Suprapubic skin (tissue), 4 donors: ENCODE measurements around the gene ZNF709. TPM values are rescaled to one million over a fixed set of nuclear protein-coding genes. Genes with fewer than 3 reads are reported as not detected.
A peak's percentile ranks its signal among the peaks of the same experiment; 100 is the strongest.

Experiments used
- DNase-seq, 2 donors: peaks; one replicate each; pipeline ENCODE4 v3.0.0-alpha.2; 2019; ENCODE audit warnings: low spot score in 2 of 2
- H3K27ac ChIP-seq: fragments of 200-600 bp; sonication (generic); one replicate; pipeline ENCODE4 v1.5.1; 2019
- H3K27me3 ChIP-seq: fragments of 200-600 bp; sonication (generic); one replicate; pipeline ENCODE4 v1.5.1; 2019
- H3K36me3 ChIP-seq: fragments of 200-600 bp; sonication (generic); one replicate; pipeline ENCODE4 v1.5.1; 2019
- H3K4me1 ChIP-seq: fragments of 200-600 bp; sonication (generic); one replicate; pipeline ENCODE4 v1.5.1; 2019
- H3K4me3 ChIP-seq: fragments of 200-600 bp; sonication (generic); one replicate; pipeline ENCODE4 v1.5.1; 2019; ENCODE audit warnings: mild to moderate bottlenecking
- H3K9me3 ChIP-seq: fragments of 200-600 bp; sonication (generic); one replicate; pipeline ENCODE4 v1.5.1; 2019
- EP300 ChIP-seq: sonication (generic); formaldehyde crosslinking; IDR thresholded peaks from one replicate; pipeline ENCODE4 v1.6.1; 2017; ENCODE audit warnings: antibody characterized with exemption
- POLR2A ChIP-seq, 2 donors: fragments of 450-650 bp; IDR thresholded peaks; one replicate each; pipeline ENCODE4 v1.6.1; 2017; ENCODE audit warnings: antibody characterized with exemption in 2 of 2, mild to moderate bottlenecking in 2 of 2, moderate library complexity in 2 of 2
- POLR2AphosphoS5 ChIP-seq, 3 donors: sonication (generic); formaldehyde crosslinking; IDR thresholded peaks; one replicate each; pipeline ENCODE4 v1.6.1; 2017; ENCODE audit warnings: antibody characterized with exemption in 3 of 3
- WGBS: methylation state at CpG from one replicate; pipeline ENCODE4 v1.1.5; 2018; 5-methylcytosine and 5-hydroxymethylcytosine counted together
- total RNA-seq, 4 donors: library from RNA; depleted of rRNA; stranded (reverse); fragments of >200 nt; gene quantifications; one replicate each; pipeline ENCODE4 v1.1.0, GENCODE V29; 2016
- TF ChIP-seq, protein P1 (sequence below), 2 donors: fragments of 200-600 bp in 1 of 2; fragments of 450-650 bp in 1 of 2; sonication (generic) in 1 of 2; IDR thresholded peaks; one replicate each; pipeline ENCODE4 v1.5.1; 2016 to 2019; ENCODE audit warnings: antibody characterized with exemption in 2 of 2, mild to moderate bottlenecking in 1 of 2, moderate library complexity in 1 of 2

The ZNF709 gene
- total RNA-seq, 4 donors from 2014 or later, result 1.1 to 4.1 (median 1.7) TPM

DNA sequence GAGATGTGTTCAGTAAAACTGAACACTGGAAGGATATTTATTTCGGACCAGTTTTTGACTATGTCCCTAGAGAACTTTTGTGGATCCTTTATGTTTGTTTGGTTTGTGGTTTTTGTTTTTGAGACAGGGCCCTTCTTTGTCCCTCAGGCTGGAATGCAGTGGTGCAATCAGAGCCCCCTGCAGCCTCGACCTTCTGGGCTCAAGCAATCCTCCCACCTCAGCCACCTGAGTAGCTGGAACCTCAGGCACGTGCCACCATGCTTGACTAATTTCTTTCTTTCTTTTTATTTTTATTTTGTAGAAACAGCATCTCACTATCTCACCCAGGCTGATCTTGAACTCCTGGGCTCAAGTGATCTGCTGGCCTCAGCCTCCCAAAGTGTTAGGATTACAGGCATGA, 955 bp upstream of the ZNF709 start:
- no peak overlapping the region for H3K4me3 ChIP-seq
- no peaks in the 10 kb centered on the region for H3K36me3 ChIP-seq
- no peak overlapping the region for H3K27ac ChIP-seq
- H3K4me1 ChIP-seq, result peaks cover 12% of the 10 kb centered on the region
- no peak for DNase-seq
- no peaks in the 10 kb centered on the region for H3K27me3 ChIP-seq
- H3K9me3 ChIP-seq, result no peaks in the 10 kb centered on the region
- 87% methylated on average over 3 of the region's 3 CpGs for WGBS
- no peak for TF ChIP-seq POLR2A (IDR thresholded peaks at IDR 0.05)
- TF ChIP-seq, protein P1, sequence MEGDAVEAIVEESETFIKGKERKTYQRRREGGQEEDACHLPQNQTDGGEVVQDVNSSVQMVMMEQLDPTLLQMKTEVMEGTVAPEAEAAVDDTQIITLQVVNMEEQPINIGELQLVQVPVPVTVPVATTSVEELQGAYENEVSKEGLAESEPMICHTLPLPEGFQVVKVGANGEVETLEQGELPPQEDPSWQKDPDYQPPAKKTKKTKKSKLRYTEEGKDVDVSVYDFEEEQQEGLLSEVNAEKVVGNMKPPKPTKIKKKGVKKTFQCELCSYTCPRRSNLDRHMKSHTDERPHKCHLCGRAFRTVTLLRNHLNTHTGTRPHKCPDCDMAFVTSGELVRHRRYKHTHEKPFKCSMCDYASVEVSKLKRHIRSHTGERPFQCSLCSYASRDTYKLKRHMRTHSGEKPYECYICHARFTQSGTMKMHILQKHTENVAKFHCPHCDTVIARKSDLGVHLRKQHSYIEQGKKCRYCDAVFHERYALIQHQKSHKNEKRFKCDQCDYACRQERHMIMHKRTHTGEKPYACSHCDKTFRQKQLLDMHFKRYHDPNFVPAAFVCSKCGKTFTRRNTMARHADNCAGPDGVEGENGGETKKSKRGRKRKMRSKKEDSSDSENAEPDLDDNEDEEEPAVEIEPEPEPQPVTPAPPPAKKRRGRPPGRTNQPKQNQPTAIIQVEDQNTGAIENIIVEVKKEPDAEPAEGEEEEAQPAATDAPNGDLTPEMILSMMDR (IDR thresholded peaks at IDR 0.05), result no peak
- TF ChIP-seq POLR2AphosphoS5 (IDR thresholded peaks at IDR 0.05), result no peak
- no peak for TF ChIP-seq EP300

DNA sequence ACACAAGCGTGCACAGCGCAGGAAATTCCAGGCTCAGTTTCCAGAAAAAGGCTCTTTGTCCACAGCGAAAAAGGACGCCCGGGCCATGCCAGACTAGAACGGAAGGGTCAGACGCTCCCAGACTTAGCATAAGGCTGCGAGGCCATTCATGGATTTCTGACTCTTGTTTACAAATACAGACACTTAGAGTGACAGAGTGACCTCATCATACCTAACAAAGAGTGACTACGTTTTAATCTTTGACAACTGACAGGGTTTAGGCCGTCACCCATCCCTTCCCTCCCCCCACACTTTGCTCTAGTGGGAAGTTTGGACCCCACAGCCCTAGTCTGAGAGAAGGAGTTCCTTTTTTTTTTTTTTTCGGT, 418 bp upstream of the ZNF709 start:
- H3K27ac ChIP-seq, result peak overlapping the region; percentile 2
- TF ChIP-seq EP300 (no peak), POLR2A (IDR thresholded peaks at IDR 0.05) (no peak), POLR2AphosphoS5 (IDR thresholded peaks at IDR 0.05) (no peak)
- TF ChIP-seq, protein P1 (IDR thresholded peaks at IDR 0.05), result no peak
- DNase-seq, result no peak
- H3K4me1 ChIP-seq, result peaks cover 12% of the 10 kb centered on the region
- 3% methylated on average over 11 of the region's 11 CpGs for WGBS
- H3K36me3 ChIP-seq, result no peaks in the 10 kb centered on the region
- no peaks in the 10 kb centered on the region for H3K27me3 ChIP-seq
- peak overlapping the region; percentile 89 for H3K4me3 ChIP-seq
- no peaks in the 10 kb centered on the region for H3K9me3 ChIP-seq

DNA sequence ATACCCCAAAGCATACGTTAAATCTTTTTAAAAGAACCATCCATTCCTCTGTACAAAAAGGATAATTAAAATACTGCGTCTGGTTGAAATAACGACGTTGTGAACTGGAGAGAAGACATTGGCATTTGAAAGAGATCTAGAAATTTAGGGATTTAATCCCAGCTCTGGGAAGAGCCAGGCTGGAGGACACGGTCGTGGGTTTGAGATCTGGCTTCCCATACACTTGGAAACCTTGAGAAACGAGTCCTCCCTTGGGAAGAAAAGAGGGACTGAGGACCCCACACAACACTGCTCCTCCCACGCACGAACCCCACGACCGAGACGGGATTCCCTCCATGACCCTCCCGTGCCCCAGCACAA, 625 bp downstream of the ZNF709 start:
- H3K27ac ChIP-seq, result peak overlapping the region; percentile 2
- H3K4me1 ChIP-seq, result peaks cover 12% of the 10 kb centered on the region
- 2% methylated on average over 10 of the region's 13 CpGs for WGBS
- H3K9me3 ChIP-seq, result no peaks in the 10 kb centered on the region
- DNase-seq, result no peak
- H3K4me3 ChIP-seq, result peak overlapping the region; percentile 89
- H3K36me3 ChIP-seq, result no peaks in the 10 kb centered on the region
- H3K27me3 ChIP-seq, result no peaks in the 10 kb centered on the region
- TF ChIP-seq, protein P1 (IDR thresholded peaks at IDR 0.05), result no peak
- TF ChIP-seq POLR2A (IDR thresholded peaks at IDR 0.05) (no peak), EP300 (no peak)

DNA sequence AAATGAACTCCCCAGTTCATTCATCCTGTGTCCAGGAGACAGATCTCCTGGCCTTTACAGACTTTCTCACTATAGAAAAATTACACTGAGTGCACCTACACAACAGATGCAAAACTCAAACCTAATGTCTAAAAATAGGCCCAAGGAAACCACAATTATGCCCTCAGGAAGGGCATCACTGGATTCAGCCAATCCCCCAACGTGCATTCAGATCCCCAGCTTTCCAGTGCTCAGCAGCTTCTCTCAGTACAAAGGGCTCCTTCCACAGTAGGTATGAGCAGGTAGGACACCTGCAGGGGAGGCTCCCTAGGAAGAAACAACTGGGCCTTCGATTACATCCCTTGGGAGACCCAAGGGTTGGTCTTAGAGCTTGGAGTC, 2.1 kb downstream of the ZNF709 start:
- Histone ChIP-seq H3K4me3 (no peak overlapping the region), H3K9me3 (no peaks in the 10 kb centered on the region), H3K36me3 (no peaks in the 10 kb centered on the region), H3K27me3 (no peaks in the 10 kb centered on the region), H3K27ac (no peak overlapping the region), H3K4me1 (peaks cover 15% of the 10 kb centered on the region)
- no peak for DNase-seq
- 56% methylated on average over 2 of the region's 2 CpGs for WGBS
- TF ChIP-seq POLR2AphosphoS5 (IDR thresholded peaks at IDR 0.05) (no peak), EP300 (no peak), POLR2A (IDR thresholded peaks at IDR 0.05) (no peak)
- TF ChIP-seq, protein P1 (IDR thresholded peaks at IDR 0.05), result no peak

DNA sequence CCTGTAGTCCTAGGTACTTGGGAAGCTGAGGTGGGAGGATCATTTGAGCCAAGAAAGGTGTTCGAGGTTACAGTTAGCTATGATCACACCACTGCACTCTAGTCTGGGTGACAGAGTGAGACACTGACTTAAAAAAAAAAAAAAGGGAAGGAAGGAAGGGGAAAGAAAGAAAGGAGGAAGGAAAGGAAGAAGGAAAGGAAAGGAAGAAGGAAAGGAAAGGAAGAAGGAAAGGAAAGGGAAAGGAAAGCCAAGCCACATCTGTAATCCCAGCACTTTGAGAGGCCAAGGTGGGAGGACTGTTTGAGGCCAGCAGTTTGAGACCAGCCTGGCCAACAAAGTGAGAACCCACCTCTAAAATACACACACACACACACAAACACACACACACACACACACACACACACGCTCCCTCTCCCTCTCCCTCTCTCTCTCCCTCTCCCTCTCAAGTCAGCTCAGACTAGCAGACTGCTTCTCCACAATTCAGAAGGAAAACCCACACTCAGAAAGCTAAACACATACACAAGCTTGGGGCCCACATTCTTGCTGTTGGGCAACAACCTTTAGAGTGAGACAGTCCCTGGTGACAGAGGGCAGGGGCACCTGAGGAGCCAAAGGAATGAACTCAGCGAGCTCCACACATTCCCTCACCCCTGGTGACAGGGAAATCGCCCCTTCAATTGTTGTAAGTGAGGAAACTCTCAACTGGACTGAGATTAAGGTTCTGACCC, 2.7 kb downstream of the ZNF709 start:
- no peaks in the 10 kb centered on the region for H3K9me3 ChIP-seq
- no peak for DNase-seq
- no peak overlapping the region for H3K27ac ChIP-seq
- H3K36me3 ChIP-seq, result no peaks in the 10 kb centered on the region
- H3K27me3 ChIP-seq, result no peaks in the 10 kb centered on the region
- H3K4me3 ChIP-seq, result no peak overlapping the region
- H3K4me1 ChIP-seq, result peaks cover 15% of the 10 kb centered on the region
- WGBS, result 77% methylated on average over 4 of the region's 4 CpGs
- TF ChIP-seq, protein P1 (IDR thresholded peaks at IDR 0.05), result no peak
- TF ChIP-seq POLR2AphosphoS5 (IDR thresholded peaks at IDR 0.05) (no peak), POLR2A (IDR thresholded peaks at IDR 0.05) (no peak), EP300 (no peak)
